Neural cell (in vitro differentiated cells): Measurements from ENCODE around the gene OBSCN. TPM values are rescaled to one million over a fixed set of nuclear protein-coding genes. Genes with fewer than 3 reads are reported as not detected.

Experiments used
- H2AFZ ChIP-seq: fragments of 200-600, 300-800 bp; sonication (generic), shearing (Covaris generic); 2 replicates; pipeline ENCODE4 v1.6.0; 2014; ENCODE audit warnings: low read depth, mild to moderate bottlenecking, antibody characterized with exemption, low read length, moderate library complexity
- H3F3A ChIP-seq: fragments of 200-600 bp; shearing (Covaris generic); 2 replicates; pipeline ENCODE4 v1.6.1; 2016; ENCODE audit warnings: mild to moderate bottlenecking, moderate library complexity, mixed read lengths, antibody characterized with exemption, low read length; ENCODE audit not compliant: insufficient read depth, poor library complexity, severe bottlenecking
- H3K27ac ChIP-seq: fragments of 200-600, 300-800 bp; sonication (generic), shearing (Covaris generic); 2 replicates; pipeline ENCODE4 v1.5.1; 2014; ENCODE audit warnings: mild to moderate bottlenecking, low read length, moderate library complexity
- H3K27me3 ChIP-seq: fragments of 300-800, 200-600 bp; sonication (generic), shearing (Covaris generic); 2 replicates; pipeline ENCODE4 v1.6.0; 2014; ENCODE audit warnings: mild to moderate bottlenecking, low read depth, low read length, moderate library complexity; ENCODE audit not compliant: insufficient read depth
- H3K36me3 ChIP-seq: fragments of 300-800, 200-600 bp; sonication (generic), shearing (Covaris generic); 2 replicates; pipeline ENCODE4 v1.5.1; 2014; ENCODE audit warnings: mild to moderate bottlenecking, antibody characterized with exemption, low read length, moderate library complexity; ENCODE audit not compliant: insufficient read depth
- H3K4me2 ChIP-seq: fragments of 300-800, 200-600 bp; sonication (generic), shearing (Covaris generic); 2 replicates; pipeline ENCODE4 v1.6.0; 2014; ENCODE audit warnings: mild to moderate bottlenecking, low read length
- H3K4me3 ChIP-seq: fragments of 300-800, 200-600 bp; sonication (generic), shearing (Covaris generic); 2 replicates; pipeline ENCODE4 v1.5.1; 2014; ENCODE audit warnings: mild to moderate bottlenecking, low read length, moderate library complexity
- H3K79me2 ChIP-seq: fragments of 200-600 bp; shearing (Covaris generic); replicated peaks from 2 replicates; pipeline ENCODE4 v1.6.0; 2014; ENCODE audit warnings: mild to moderate bottlenecking, low read length, moderate library complexity; ENCODE audit not compliant: insufficient read depth
- H3K9ac ChIP-seq: fragments of 300-800, 200-600 bp; sonication (generic), shearing (Covaris generic); 2 replicates; pipeline ENCODE4 v1.6.1; 2016; ENCODE audit warnings: mild to moderate bottlenecking, low read length, mixed read lengths
- H3K9me2 ChIP-seq: fragments of 200-600 bp; shearing (Covaris generic); 2 replicates; pipeline ENCODE4 v1.6.1; 2016; ENCODE audit warnings: mild to moderate bottlenecking, low read length, mixed read lengths; ENCODE audit not compliant: insufficient read depth
- H3K9me3 ChIP-seq: fragments of 200-600, 300-800 bp; sonication (generic), shearing (Covaris generic); 2 replicates; pipeline ENCODE4 v1.6.1; 2016; ENCODE audit warnings: mild to moderate bottlenecking, mixed run types, low read length, moderate library complexity, mixed read lengths
- H4K20me1 ChIP-seq: fragments of 200-600 bp; shearing (Covaris generic); 2 replicates; pipeline ENCODE4 v1.6.1; 2016; ENCODE audit warnings: mild to moderate bottlenecking, mixed run types; ENCODE audit not compliant: insufficient read depth
- CTCF ChIP-seq: fragments of 450-650 bp; IDR thresholded peaks from 2 replicates; pipeline ENCODE4 v1.5.1; 2014; ENCODE audit warnings: antibody characterized with exemption, mild to moderate bottlenecking, moderate library complexity; ENCODE audit not compliant: poor library complexity, severe bottlenecking
- EP300 ChIP-seq: fragments of 450-650 bp; conservative IDR thresholded peaks from 2 replicates; pipeline ENCODE4 v1.6.1; 2014; ENCODE audit warnings: antibody characterized with exemption, mild to moderate bottlenecking, moderate library complexity; ENCODE audit not compliant: poor library complexity, severe bottlenecking
- EZH2 ChIP-seq: fragments of 200-600, 300-800 bp; shearing (Covaris generic), sonication (generic); IDR thresholded peaks from 2 replicates; pipeline ENCODE4 v1.6.1; 2014; ENCODE audit warnings: antibody characterized with exemption, low read length, borderline replicate concordance, mild to moderate bottlenecking; ENCODE audit not compliant: insufficient read depth, poor library complexity, severe bottlenecking
- MXI1 ChIP-seq: fragments of 450-650 bp; conservative IDR thresholded peaks from 2 replicates; pipeline ENCODE4 v1.6.1; 2014; ENCODE audit warnings: antibody characterized with exemption, mild to moderate bottlenecking; ENCODE audit not compliant: poor library complexity, severe bottlenecking
- POLR2AphosphoS5 ChIP-seq: IDR thresholded peaks from 2 replicates; pipeline ENCODE4 v1.6.1; 2012
- RAD21 ChIP-seq: fragments of 450-650 bp; conservative IDR thresholded peaks from 2 replicates; pipeline ENCODE4 v1.6.1; 2014; ENCODE audit warnings: antibody characterized with exemption, mild to moderate bottlenecking, moderate library complexity
- REST ChIP-seq: IDR thresholded peaks from 2 replicates; pipeline ENCODE4 v1.6.1; 2012; ENCODE audit warnings: borderline replicate concordance
- SMC3 ChIP-seq: fragments of 450-650 bp; conservative IDR thresholded peaks from 2 replicates; pipeline ENCODE4 v1.6.1; 2014; ENCODE audit warnings: antibody characterized with exemption, mild to moderate bottlenecking, moderate library complexity; ENCODE audit not compliant: poor library complexity
- TAF1 ChIP-seq: IDR thresholded peaks from 2 replicates; pipeline ENCODE4 v1.6.1; 2012; ENCODE audit warnings: low read depth
- polyA plus RNA-seq: library from polyadenylated mRNA; depleted of rRNA; stranded (reverse); fragments of >200 nt; gene quantifications from 2 replicates; pipeline ENCODE4 v1.2.3, GENCODE V29; 2014

The OBSCN gene
- polyA plus RNA-seq, 1 donor from 2014 or later, result 7.2 TPM

- Histone ChIP-seq H3K36me3 (no peaks in the 10 kb centered on the region), H3K9me2 (no peaks in the 10 kb centered on the region), H2AFZ (no peak overlapping the region), H3K9ac (no peak overlapping the region), H3K4me2 (no peak overlapping the region), H3K27ac (no peak overlapping the region), H3F3A (no peaks in the 10 kb centered on the region), H4K20me1 (no peaks in the 10 kb centered on the region), H3K27me3 (peaks cover 3% of the 10 kb centered on the region), H3K9me3 (no peaks in the 10 kb centered on the region), H3K4me3 (no peak overlapping the region), H3K79me2 (no peaks in the 10 kb centered on the region)
- no peak for TF ChIP-seq EP300
- no peak for TF ChIP-seq TAF1
- no peak for TF ChIP-seq RAD21
- no peak for TF ChIP-seq SMC3
- TF ChIP-seq REST, result no peak
- no peak for TF ChIP-seq MXI1
- TF ChIP-seq POLR2AphosphoS5, result no peak
- TF ChIP-seq CTCF, result no peak
- TF ChIP-seq EZH2, result no peak
Measured at GRCh38 chr1:228274452-228275178, 66.8 kb downstream of the OBSCN start.

- Histone ChIP-seq H3F3A (no peaks in the 10 kb centered on the region), H3K9me2 (no peaks in the 10 kb centered on the region), H4K20me1 (no peaks in the 10 kb centered on the region), H3K79me2 (no peaks in the 10 kb centered on the region), H3K36me3 (no peaks in the 10 kb centered on the region), H3K4me3 (peak overlapping the region; percentile 63), H2AFZ (no peak overlapping the region), H3K4me2 (no peak overlapping the region), H3K27me3 (peaks cover 3% of the 10 kb centered on the region), H3K27ac (no peak overlapping the region), H3K9me3 (no peaks in the 10 kb centered on the region), H3K9ac (no peak overlapping the region)
- no peak for TF ChIP-seq REST
- TF ChIP-seq TAF1, result no peak
- TF ChIP-seq EZH2, result no peak
- TF ChIP-seq POLR2AphosphoS5, result no peak
- TF ChIP-seq SMC3, result no peak
- TF ChIP-seq RAD21, result no peak
- no peak for TF ChIP-seq MXI1
- no peak for TF ChIP-seq EP300
- TF ChIP-seq CTCF, result no peak
Measured at GRCh38 chr1:228275179-228275429, 67.3 kb downstream of the OBSCN start.
